Activated naive CD8-positive, alpha-beta T cell treated with anti-CD3 and anti-CD28 coated beads, Interleukin-2, amount 50 U/mL, for 24 hours (primary cell): ENCODE results near the gene CPLX3.
A peak's percentile ranks its signal among the peaks of the same experiment; 100 is the strongest.

Source experiments
- ATAC-seq: fragments of 150-1000 bp; cut with Tn5 transposase; one replicate; pipeline ENCODE4 v1.10.0; 2021
- DNase-seq: peaks from one replicate; pipeline ENCODE4 v3.0.0; 2021
- H3K27ac Mint-ChIP-seq: one replicate; pipeline ENCODE4 v1.8.0; 2021; ENCODE audit warnings: mild to moderate bottlenecking, mixed read lengths
- H3K27me3 Mint-ChIP-seq: one replicate; pipeline ENCODE4 v1.8.0; 2021; ENCODE audit warnings: mixed read lengths
- H3K36me3 Mint-ChIP-seq: one replicate; pipeline ENCODE4 v1.8.0; 2021; ENCODE audit warnings: low read depth, mixed read lengths
- H3K4me1 Mint-ChIP-seq: one replicate; pipeline ENCODE4 v1.8.0; 2021; ENCODE audit warnings: mixed read lengths
- H3K4me3 Mint-ChIP-seq: one replicate; pipeline ENCODE4 v1.8.0; 2021; ENCODE audit warnings: mild to moderate bottlenecking, moderate library complexity, mixed read lengths
- H3K9me3 Mint-ChIP-seq: one replicate; pipeline ENCODE4 v1.8.0; 2021; ENCODE audit warnings: mixed read lengths

CPLX3 gene

GRCh38 chr15:74869726-74870407 lies 43.4 kb downstream of the CPLX3 start:
- Mint-ChIP-seq H3K27ac (peak overlapping the region; percentile 84), H3K36me3 (peaks cover 32% of the 10 kb centered on the region), H3K4me3 (peak overlapping the region; percentile 58), H3K4me1 (peaks cover 81% of the 10 kb centered on the region), H3K27me3 (no peaks in the 10 kb centered on the region), H3K9me3 (no peaks in the 10 kb centered on the region)
- DNase-seq (peak; percentile 32), ATAC-seq (peak; percentile 30)

DNA sequence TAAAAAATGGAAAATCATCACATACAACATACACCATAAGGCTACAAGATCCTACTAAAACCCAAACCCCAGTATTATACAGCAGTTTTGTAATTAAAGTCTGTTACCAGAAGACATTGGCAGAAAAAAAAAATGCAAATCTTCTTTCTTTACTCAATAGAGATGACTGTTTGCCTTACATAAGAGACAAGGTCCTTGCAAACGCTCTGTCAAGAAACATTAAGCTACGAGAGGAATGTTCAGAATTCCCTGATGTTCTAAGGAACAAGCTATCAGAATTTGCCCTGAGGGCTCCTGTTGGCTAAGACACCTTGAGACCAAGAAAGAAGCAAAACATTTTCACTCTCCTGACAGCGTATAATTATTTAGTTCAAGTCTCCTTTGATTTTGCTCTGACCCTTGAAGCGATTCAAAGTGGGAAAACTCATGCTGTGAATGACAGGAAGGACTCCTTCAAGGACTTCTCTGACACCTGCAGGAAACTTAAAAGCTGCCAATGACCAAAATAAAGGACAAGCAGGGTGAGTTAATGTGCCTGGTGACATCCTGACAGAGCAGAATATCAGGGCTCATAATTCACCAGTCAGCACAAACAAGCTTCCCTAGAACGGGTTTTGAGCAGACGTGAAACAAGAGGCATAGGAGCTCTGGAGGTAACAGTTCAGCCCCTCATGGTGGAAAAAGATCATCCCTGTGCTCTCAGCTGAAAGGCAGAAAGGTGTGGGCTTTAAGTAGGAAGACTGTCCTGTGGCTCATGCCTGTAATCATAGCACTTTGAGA lies 44.2 kb downstream of the CPLX3 start:
- peak overlapping the region; percentile 58 for H3K4me3 Mint-ChIP-seq
- H3K36me3 Mint-ChIP-seq, result peaks cover 32% of the 10 kb centered on the region
- peaks cover 76% of the 10 kb centered on the region for H3K4me1 Mint-ChIP-seq
- H3K9me3 Mint-ChIP-seq, result no peaks in the 10 kb centered on the region
- H3K27ac Mint-ChIP-seq, result peak overlapping the region; percentile 84
- no peak for ATAC-seq
- H3K27me3 Mint-ChIP-seq, result no peaks in the 10 kb centered on the region
- no peak for DNase-seq

GRCh38 chr15:74872702-74873035 lies 46.2 kb downstream of the CPLX3 start:
- Mint-ChIP-seq H3K4me3 (peak overlapping the region; percentile 97), H3K4me1 (peaks cover 57% of the 10 kb centered on the region), H3K9me3 (no peaks in the 10 kb centered on the region), H3K36me3 (peaks cover 21% of the 10 kb centered on the region), H3K27ac (peak overlapping the region; percentile 91), H3K27me3 (no peaks in the 10 kb centered on the region)
- DNase-seq, result no peak
- no peak for ATAC-seq

DNA sequence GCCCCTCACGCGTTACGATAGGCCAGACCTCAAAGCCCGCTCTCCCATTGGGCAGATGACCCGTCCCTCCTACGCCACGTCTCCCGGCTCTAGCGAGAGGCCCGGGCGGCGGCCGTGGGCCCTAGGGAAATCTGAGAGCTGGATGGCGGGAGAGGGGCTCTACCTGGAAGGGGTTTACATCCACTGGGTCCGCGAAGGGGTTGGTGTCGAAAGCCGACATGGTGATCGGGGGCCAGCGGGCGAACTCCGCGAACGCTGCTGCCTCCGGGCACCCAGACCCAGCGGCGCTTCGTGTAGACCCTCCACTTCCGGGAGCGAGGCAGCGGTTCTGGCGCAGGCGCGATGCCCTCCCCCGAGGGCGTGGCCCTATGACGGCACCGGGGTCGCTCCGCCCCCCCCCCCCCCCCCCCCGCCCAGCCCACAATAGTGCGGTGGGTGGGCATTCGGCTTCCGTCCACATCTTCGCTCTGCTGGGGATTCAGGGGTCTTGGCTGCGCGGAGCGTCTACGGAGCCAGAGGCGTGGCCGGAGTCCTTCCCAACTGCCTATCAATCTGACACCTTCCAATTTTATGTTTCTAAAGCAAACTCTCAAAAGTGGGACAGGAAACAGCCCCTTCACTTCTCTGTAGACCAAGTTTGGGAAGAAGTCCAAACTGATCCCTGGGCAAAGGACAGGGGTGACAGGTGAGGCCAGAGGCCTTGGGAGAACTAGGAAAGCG lies 46.8 kb downstream of the CPLX3 start, which contains the start of gene SCAMP2:
Gene SCAMP2 (minus strand): TSS at position 330 of the 720 bp plus-strand sequence. CDS start 110 bp downstream, at position 220.
- Mint-ChIP-seq H3K27me3 (no peaks in the 10 kb centered on the region), H3K36me3 (peaks cover 16% of the 10 kb centered on the region), H3K4me1 (peaks cover 52% of the 10 kb centered on the region), H3K27ac (peak within 1 kb of the TSS; percentile 91), H3K9me3 (no peaks in the 10 kb centered on the region), H3K4me3 (peak within 1 kb of the TSS; percentile 97)
- ATAC-seq (peak; percentile 96), DNase-seq (peak; percentile 90)

DNA sequence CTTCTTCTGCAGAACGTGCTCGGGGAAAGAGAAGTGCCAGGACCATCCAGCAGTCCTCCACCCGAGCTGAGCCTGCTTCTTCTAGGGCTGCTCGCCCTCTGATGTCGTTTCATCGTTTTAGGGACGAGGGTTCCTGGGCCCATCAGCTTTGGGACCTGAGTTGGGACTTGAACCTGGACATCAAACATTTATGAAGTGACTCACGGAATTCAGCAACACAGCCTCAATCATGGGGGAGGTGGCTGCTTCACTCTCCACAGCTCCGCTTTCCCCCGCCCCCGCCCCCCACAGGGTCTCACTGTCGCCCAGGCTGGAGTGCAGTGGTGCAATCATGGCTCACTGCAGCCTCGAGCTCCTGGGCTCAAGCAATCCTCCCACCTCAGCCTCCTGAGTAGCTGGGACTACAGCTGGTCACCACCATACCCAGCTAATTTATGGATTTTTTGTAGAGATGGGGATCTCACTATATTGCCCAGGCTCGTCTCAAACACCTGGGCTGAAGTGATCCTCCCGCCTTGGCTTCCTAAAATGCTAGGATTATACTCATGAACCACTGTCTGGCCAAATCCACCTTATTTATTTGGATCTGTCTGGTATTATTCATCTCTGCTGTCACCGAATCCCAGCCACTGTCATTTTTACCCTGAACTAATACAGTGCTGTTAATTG lies 47.5 kb downstream of the CPLX3 start:
- no peak for ATAC-seq
- H3K4me1 Mint-ChIP-seq, result peaks cover 45% of the 10 kb centered on the region

GRCh38 chr15:74878273-74878672 lies 51.8 kb downstream of the CPLX3 start:
- no peak overlapping the region for H3K4me3 Mint-ChIP-seq
- ATAC-seq (no peak), DNase-seq (no peak)
- peaks cover 7% of the 10 kb centered on the region for H3K4me1 Mint-ChIP-seq
- no peaks in the 10 kb centered on the region for H3K27me3 Mint-ChIP-seq
- H3K27ac Mint-ChIP-seq, result no peak overlapping the region
- H3K9me3 Mint-ChIP-seq, result no peaks in the 10 kb centered on the region
- H3K36me3 Mint-ChIP-seq, result no peaks in the 10 kb centered on the region

More for the DNA sequence above, 47.5 kb downstream of the CPLX3 start:
- peak overlapping the region; percentile 97 for H3K4me3 Mint-ChIP-seq
- no peaks in the 10 kb centered on the region for H3K27me3 Mint-ChIP-seq
- H3K36me3 Mint-ChIP-seq, result peaks cover 14% of the 10 kb centered on the region
- no peaks in the 10 kb centered on the region for H3K9me3 Mint-ChIP-seq
- H3K27ac Mint-ChIP-seq, result peak overlapping the region; percentile 82
- peak; percentile 17 for DNase-seq
